ENCODE measurements around the gene ZBTB38.

Gene ZBTB38

DNA sequence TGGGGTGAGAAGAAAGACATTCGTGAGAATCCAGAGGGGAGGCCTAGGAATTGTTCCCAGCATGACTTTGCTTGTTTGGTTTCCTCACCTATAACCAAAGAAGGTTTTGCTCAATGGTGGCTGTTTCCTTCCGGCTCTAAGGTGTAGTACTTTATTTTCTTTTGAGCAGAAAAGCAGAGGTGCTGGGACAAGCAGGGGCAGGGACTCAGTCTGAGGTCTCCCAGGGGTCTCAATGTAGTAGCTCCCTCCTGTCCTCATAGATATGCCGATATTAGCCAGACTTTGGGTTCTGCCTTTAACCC lies 41.6 kb downstream of the ZBTB38 start:
- DNase-seq: no peak

DNA sequence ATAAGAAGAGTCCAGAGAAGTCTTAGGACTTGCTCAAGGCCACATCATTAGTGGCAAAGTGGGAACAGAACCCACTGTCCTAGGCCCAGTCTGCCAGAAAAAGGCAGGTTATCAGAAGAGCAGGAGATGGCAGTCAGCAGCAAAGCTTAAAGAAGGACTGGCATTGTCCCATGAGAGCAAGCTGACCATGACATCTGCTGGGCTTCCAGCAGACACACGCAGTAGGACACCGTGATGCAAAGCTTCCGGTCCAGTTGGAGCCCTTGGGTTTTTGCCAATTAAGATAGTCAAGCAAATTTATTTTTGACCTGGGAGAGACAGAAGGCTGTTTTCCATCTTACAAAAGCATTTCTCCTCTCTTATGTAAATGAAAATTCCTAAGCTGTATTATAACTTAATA lies 42.1 kb downstream of the ZBTB38 start:
- no peak for DNase-seq

GRCh38 chr3:141410846-141411245 lies 42.5 kb downstream of the ZBTB38 start:
- no peak for DNase-seq

DNA sequence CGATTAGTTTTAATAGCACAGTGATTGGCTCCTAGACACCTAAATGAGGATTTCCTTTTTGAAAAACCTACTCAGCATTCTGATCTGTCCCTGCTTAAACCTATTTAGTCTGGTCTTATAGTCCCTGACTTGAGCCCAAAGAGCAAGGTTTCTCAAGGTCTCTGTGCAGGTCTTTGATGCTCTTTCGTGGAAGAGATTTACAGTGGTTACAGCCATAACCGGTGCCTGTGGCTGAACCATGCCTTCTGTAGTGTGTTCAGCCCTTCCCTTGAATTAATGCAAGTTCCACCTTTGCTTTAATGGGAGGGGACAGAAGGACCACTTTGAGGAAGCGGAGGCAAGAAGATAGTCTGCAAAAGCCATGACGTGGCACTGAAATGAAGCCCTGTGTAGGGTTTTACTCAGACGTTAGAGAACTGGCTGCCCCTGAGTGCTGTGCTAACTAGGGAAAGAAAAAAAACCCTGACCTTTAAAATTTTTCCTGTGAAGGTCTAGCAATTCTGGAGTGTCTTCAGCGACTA lies 43.0 kb downstream of the ZBTB38 start:
- no peak for DNase-seq

GRCh38 chr3:141412087-141412935 lies 44.0 kb downstream of the ZBTB38 start:
- DNase-seq: no peak

DNA sequence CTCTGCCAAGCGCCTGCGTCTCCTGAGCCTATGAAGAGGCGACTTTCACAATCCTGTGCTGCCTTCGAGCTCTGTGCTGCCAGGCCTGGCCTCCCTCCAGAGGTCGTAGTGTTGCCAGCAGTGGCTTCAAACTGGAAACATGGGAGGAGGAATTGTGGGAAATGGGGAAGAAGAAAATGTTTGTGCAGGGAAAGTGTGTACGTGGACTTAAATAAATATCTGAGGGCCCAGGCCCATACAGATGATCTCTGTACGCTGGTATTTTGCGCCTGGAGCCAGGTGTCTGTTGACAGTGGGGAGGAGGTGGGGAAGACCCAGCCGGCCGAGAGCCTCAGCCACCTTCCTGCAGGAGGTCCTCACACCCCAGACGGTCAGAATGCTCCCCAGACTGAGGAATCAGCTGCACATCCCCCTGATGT lies 44.6 kb downstream of the ZBTB38 start:
- no peak for DNase-seq

DNA sequence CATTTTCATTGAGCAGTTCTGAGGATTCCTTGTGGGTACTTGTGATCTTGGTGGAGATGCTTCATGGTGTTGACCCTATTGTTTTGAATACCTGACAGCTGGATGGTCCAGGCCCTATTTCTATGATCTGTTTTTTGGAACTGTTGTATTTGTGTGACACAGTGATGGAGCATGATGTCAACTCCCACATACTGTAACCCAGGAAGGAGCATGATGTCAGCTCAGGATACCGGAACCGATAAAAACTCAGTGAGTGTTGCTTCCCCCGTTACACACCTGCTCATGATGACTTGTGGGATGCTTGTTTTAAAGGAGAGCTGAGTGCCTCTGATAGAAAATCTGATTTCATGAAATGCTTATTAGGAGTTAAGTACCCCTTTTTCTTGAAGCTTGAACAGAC lies 45.1 kb downstream of the ZBTB38 start:
- DNase-seq: no peak

- DNase-seq: peak; percentile 65
Observed at GRCh38 chr3:141413801-141414689, 45.7 kb downstream of the ZBTB38 start.

- DNase-seq: no peak
Observed at GRCh38 chr3:141414800-141415462, 46.6 kb downstream of the ZBTB38 start.

DNA sequence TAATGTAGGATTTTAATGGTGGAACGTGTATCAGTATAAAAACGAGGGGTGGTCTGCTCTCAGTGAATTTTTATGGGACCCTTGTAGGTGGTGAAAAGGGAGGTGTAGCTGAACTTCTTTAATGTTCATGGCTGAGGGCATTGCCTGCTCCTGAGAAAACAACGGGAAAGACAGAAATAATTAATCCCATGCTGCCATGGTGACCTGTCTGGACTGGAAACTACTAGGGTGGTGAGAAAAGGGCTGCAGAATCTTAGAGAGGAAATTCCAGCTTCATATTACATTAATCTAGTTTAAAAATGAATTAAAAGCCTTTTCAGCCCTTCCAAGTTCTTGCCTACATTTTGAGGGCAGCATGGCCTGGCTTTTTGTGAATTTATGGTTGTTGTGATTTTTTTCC lies 47.6 kb downstream of the ZBTB38 start:
- no peak for DNase-seq

All from activated CD8-positive, alpha-beta memory T cell treated with anti-CD3 and anti-CD28 coated beads, Interleukin-2, amount 50 U/mL, for 48 hours (primary cell).